ENCODE results near the gene CHN1. TPM values are rescaled to one million over a fixed set of nuclear protein-coding genes. Genes with fewer than 3 reads are reported as not detected.

The CHN1 gene
- polyA plus RNA-seq, 1 of the 3 experiments (the other 2 are of a cell fraction): 31.6 TPM

GRCh38 chr2:174866421-174866820 is 138.8 kb downstream of the CHN1 start:
- no peak overlapping the region for H3K9ac ChIP-seq
- DNase-seq: no peak

More at GRCh38 chr2:174866421-174866820, 138.8 kb downstream of the CHN1 start:
- Histone ChIP-seq H3K9me2 (no peaks in the 10 kb centered on the region), H3K9me3 (no peaks in the 10 kb centered on the region), H3K27ac (ENCODE audit: low read depth in 2 of 2, low read length in 1 of 2) (no peak overlapping the region), H3K79me2 (ENCODE audit: insufficient read depth) (no peaks in the 10 kb centered on the region), H3K4me3 (ENCODE audit: low read depth in 2 of 2, low read length in 1 of 2) (no peak overlapping the region), H3K4me1 (ENCODE audit: control insufficient read depth in 1 of 2, insufficient read depth in 2 of 2, low read depth in 1 of 2, low read length in 1 of 2) (peaks cover 0 to 3% of the 10 kb centered on the region in 2 experiments; a peak in 2 of 4 replicates), H3K27me3 (ENCODE audit: insufficient read depth) (no peaks in the 10 kb centered on the region), H2AFZ (ENCODE audit: low read depth) (no peak overlapping the region), H3F3A (replicated peaks; ENCODE audit: insufficient read depth) (no peaks in the 10 kb centered on the region), H3K36me3 (replicated peaks in 1 of 2; ENCODE audit: control insufficient read depth in 1 of 2, insufficient read depth in 2 of 2, low read length in 1 of 2) (peaks cover 0 to 6% of the 10 kb centered on the region in 2 experiments), H3K4me2 (no peak overlapping the region), H4K20me1 (ENCODE audit: insufficient read depth) (no peaks in the 10 kb centered on the region)
- ChIA-PET POLR2A (no interaction called here), CTCF (interaction anchor here (0.7 to 2.6 kb wide), 4 partner anchors 11 to 118 kb away, joined by 3 to 9 read pairs (median 4); no protein-coding TSS in a partner anchor)
- TF ChIP-seq ZBTB33 (IDR thresholded peaks at IDR 0.05; ENCODE audit: borderline replicate concordance, low read depth) (no peak), GABPA (IDR thresholded peaks at IDR 0.05; ENCODE audit: low read depth) (no peak), REST (IDR thresholded peaks at IDR 0.05; ENCODE audit: low read depth, low read length) (no peak), MEF2A (IDR thresholded peaks at IDR 0.05; ENCODE audit: borderline replicate concordance, low read depth) (no peak), RFX5 (IDR thresholded peaks at IDR 0.05; ENCODE audit: low read length) (no peak), SMC3 (IDR thresholded peaks at IDR 0.05; ENCODE audit: low read depth, low read length) (no peak), GATA2 (CRISPR knock-in tag; IDR thresholded peaks at IDR 0.05) (no peak), NRF1 (IDR thresholded peaks at IDR 0.05; ENCODE audit: low read depth, low read length) (no peak), JUND (IDR thresholded peaks at IDR 0.05) (no peak), FOXJ3 (CRISPR knock-in tag; IDR thresholded peaks at IDR 0.05) (no peak), NFIC (IDR thresholded peaks at IDR 0.05; ENCODE audit: borderline replicate concordance) (no peak), CHD2 (IDR thresholded peaks at IDR 0.05; ENCODE audit: low read length, partially characterized antibody) (no peak)
